NCI-H1436 treated with DMSO at 0.1 percent for 48 hours (cell line): ENCODE data around the gene FER.
"Not testable (repeated sequence)": the region's sequence is repeated elsewhere in the genome, so short reads cannot be mapped to it uniquely, and the experiment has no call there.

Experiments
- DNase-seq: peaks from one replicate; lab custom pipeline; 2025; lab: John Stamatoyannopoulos, UW

The FER gene

DNA sequence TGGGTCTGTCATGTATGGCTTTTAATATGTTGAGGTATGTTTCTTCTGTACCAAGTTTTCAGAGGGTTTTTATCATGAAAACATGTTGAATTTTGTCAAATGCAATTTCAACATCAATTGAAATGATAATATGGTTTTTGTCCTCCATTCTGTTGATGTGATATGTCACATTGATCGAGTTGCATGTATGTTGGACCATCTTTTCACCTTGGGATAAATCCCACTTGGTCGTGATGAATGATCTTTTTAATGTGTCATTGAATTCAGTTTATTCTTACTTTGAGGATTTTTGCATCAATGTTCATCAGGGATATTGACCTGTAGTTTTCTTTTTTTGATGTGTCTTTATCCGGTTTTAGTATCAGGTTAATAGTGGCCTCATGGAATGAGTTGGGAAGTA, 373.5 kb downstream of the FER start:
- DNase-seq, result no peak

DNA sequence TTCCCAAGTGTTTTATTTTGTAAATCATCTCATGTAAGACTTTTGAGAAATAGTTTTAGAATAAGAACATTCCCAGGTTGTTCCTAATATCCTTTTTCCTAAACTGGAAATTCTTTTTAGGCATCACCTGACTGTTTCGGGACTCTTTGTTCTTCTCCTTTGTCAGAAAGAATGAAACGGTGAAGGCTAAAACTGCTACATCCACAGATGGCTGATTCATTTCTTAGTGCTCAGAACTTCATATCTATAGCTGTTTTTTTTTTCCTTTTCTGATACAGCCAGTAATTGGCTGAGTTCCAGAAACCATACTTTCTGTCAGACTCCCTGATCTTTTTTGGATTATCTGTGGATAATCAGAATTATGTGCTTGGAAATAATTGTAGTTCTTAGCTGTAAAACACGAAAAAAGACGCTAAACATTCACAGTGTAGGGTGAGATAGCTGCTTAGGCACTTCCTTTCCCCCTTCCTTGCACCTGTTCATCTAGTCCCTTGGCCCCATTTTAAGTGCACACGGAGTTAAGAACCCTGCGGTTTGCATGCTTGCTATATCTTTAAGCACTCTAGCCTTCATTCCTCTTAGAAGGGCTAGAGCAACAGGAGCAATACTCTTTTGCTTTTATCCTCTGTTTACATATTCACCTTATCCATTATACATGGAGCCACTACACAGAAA, 378.2 kb downstream of the FER start:
- DNase-seq, result no peak

GRCh38 chr5:109126481-109126880, 378.8 kb downstream of the FER start:
- DNase-seq, result no peak

DNA sequence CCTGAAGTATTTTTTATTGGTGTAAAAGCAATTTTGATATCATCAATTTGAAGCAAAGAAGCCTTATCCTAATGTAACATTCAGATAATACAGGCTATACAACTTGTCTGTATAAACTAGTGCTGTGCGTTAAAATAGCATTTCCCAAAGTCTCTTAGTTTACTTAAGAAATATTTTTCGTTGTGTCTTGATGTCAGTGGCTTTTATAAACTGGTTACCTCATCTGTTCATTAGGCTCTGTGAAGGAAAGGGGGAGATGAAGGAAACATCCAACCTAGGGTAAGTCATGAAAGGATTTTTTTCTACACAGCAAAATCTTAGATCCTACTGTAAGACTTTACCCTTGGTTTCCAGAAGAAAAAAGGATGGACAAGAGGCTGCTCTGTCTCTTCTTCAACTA, 389.2 kb downstream of the FER start:
- no peak for DNase-seq

- no peak for DNase-seq
Observed at GRCh38 chr5:109141222-109142200, 393.8 kb downstream of the FER start.

DNA sequence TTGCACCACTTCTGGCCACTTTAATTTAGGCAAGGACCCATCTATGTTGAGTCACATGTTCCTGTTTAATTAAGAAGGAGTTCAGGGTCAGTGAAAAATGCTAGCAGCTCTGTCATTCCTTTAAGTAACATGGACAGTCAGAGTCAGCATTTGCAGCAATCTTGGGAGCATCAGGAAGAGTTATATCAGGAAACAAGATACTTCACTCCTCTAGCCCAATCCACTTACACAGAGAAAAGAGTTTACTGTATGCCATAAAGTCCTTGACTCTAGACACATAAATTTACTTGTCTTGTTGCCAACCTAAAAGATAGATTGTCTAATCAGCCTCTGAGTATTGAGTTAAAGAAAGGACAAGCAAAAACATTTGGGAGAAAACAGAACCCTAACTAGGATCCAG, 395.3 kb downstream of the FER start:
- DNase-seq, result no peak

- DNase-seq, result no peak
Observed at GRCh38 chr5:109145139-109145538, 397.4 kb downstream of the FER start.

DNA sequence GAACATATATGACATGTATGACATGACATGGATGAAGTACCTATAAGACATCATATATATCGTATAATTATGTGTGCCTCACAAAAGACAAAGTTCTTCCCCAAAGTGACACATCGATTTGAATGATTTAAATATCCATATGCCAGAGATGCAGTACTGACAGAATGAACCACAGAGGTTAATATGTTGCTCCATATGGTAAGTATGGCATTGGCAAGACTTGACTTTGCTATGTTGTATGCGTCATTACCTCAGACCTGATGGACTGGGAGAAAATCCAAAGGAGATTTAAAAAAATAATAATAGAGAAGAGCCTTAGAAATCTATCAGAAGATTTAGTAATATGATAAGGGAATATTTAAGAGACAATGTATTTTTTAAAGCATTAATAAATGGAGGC, 398.9 kb downstream of the FER start:
- DNase-seq, result no peak

GRCh38 chr5:109152565-109152964, 404.9 kb downstream of the FER start:
- no peak for DNase-seq

- DNase-seq, result no peak
Observed at GRCh38 chr5:109155625-109156024, 407.9 kb downstream of the FER start.

- no peak for DNase-seq
Observed at GRCh38 chr5:109156885-109157284, 409.2 kb downstream of the FER start.

DNA sequence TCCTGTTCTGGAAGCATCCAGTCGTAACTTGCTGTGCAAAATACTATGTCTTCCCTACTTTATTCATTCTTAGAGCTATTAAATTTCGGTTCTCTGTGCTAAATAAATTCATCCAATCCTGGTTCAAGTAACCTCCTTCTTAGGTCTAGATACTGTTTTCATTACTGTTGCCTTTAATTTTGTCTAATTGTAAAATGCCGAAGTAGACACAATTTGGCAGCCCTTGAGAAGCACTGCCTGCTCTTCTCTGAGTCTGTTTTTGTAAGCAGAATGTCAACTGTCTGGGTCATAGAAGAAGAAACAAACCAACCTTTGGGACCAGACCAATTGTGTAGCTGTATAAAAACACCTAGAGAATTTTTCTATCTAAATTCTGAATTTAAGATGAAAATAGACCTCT, 412.8 kb downstream of the FER start:
- DNase-seq, result no peak

GRCh38 chr5:109161914-109162683, 414.4 kb downstream of the FER start:
- no peak for DNase-seq

- no peak for DNase-seq
Observed at GRCh38 chr5:109163336-109163735, 415.6 kb downstream of the FER start.

DNA sequence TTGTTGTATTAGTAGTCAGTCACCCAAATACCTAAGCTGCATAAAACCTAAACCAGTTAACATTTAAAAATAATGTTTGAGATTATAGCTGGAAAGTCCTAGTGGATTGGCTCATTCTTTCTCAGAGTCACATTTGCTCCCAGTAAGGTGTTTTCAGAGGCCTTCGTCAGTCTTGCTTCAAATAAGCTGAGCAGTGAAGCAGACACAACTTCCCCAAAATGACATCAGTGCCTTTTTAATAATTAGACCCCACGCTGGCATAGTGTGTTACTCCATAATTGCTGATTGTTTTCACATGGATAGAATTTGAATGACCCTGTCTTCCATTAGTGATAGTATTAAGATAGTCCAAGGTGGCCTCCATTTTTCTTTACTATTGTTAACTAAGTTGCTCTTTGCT, 416.3 kb downstream of the FER start:
- DNase-seq, result no peak

GRCh38 chr5:109167586-109167985, 419.9 kb downstream of the FER start:
- no peak for DNase-seq

DNA sequence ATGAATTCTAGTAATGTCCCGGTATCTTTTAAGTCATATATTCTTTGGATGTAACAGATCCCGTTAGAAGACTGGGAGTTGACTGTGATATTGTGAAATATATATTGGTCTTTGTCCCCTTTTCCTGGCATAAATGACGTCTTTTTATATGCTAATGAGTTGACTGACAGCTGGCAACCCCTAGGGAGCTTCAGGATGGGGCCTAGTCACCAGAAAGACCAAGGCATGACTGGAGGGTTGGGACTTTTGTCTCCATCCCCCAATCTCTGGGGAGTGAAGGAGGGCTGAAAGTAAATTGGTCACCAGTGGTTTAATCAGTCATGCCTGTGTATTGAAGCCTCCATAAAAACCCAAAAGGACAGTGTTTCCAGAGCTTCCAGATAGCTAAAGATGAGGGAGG, 420.5 kb downstream of the FER start:
- DNase-seq, result no peak

DNA sequence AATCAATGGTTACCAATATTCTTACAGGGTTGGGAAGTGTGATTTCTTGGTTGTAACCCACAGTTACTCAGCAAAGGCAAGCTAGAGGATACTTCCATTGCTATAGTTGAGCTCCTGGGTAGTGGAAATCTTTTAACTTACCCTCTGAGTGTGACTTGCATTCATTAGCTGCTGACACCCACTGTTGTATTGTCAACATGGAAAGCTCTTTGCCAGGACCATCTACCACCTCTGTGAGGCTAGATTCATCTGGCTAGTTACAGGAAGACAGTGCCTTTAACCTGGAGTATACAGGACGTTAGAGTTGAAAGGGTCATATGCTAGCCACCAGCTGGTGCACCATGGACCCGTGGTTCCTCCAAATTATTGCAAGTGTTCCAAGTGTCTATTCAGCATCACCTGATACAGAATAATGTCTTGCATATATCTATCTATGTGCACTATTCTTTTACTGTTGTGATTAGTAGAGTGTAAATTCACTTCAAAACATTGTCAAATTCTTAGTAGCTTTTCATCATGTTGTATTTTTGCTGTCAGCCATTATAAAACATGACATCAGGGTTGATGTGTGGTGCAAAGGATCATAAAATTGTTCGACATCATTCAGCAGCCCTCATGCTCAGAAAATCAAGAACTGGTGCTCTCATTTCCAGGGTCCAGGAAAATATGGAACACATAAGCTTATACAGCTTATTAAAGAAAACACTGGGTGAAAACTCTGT, 423.1 kb downstream of the FER start:
- DNase-seq, result no peak

GRCh38 chr5:109171437-109172073, 423.9 kb downstream of the FER start:
- not testable (repeated sequence) for DNase-seq

- DNase-seq, result no peak
Observed at GRCh38 chr5:109173036-109173794, 425.5 kb downstream of the FER start.

DNA sequence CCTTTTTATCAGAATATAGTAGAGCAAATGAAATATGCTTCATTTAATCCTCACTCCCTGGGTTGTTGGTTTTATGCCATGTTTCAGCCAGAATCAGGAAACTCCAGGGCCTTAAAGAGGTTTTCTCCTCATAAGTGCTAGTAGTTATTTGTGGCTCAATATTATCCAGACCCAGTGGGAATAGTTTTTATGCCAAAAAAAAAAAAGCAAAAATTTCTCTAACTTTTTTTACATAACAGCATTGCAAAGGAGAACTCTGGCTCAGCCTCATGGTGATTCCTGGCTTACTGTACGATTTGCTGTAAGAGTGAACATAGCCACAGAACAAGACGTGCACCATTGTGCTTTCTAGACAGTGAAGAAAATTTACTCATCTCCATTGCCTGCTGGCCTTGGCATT, 429.5 kb downstream of the FER start:
- DNase-seq, result no peak
